ENCODE data around the gene PACSIN2.

The PACSIN2 gene

DNA sequence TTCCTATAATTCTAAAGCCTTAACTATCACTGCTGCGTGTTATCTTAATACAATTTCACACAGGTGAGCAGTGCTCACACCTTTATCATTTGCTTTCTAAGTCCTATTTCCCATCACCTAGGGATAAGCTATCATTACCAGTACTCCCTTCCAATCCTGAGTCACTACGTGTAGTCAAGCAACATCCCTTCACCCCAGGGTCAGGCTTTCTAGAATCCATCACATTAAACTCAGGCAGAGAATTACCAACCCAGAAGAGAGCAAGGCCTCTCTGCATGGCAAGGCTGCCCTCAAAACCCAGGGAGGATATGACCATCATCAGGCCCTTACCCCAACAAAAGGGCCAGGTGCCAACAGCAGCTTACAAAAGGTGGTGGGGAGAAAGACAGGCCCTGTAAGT lies 9.8 kb downstream of the PACSIN2 start:
- TF ChIP-seq, protein P1, sequence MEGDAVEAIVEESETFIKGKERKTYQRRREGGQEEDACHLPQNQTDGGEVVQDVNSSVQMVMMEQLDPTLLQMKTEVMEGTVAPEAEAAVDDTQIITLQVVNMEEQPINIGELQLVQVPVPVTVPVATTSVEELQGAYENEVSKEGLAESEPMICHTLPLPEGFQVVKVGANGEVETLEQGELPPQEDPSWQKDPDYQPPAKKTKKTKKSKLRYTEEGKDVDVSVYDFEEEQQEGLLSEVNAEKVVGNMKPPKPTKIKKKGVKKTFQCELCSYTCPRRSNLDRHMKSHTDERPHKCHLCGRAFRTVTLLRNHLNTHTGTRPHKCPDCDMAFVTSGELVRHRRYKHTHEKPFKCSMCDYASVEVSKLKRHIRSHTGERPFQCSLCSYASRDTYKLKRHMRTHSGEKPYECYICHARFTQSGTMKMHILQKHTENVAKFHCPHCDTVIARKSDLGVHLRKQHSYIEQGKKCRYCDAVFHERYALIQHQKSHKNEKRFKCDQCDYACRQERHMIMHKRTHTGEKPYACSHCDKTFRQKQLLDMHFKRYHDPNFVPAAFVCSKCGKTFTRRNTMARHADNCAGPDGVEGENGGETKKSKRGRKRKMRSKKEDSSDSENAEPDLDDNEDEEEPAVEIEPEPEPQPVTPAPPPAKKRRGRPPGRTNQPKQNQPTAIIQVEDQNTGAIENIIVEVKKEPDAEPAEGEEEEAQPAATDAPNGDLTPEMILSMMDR (IDR thresholded peaks at IDR 0.05; ENCODE audit: insufficient read depth, low read length, poor library complexity, severe bottlenecking): no peak
- Histone ChIP-seq H3K27me3 (replicated peaks; ENCODE audit: control insufficient read depth, insufficient read depth, low read length) (no peaks in the 10 kb centered on the region), H3K36me3 (ENCODE audit: control insufficient read depth, insufficient read depth, low read length) (no peaks in the 10 kb centered on the region), H3K4me3 (replicated peaks; ENCODE audit: low read depth, low read length) (no peak overlapping the region)
- no peak for DNase-seq (ENCODE audit: extremely low read depth, insufficient read length)

DNA sequence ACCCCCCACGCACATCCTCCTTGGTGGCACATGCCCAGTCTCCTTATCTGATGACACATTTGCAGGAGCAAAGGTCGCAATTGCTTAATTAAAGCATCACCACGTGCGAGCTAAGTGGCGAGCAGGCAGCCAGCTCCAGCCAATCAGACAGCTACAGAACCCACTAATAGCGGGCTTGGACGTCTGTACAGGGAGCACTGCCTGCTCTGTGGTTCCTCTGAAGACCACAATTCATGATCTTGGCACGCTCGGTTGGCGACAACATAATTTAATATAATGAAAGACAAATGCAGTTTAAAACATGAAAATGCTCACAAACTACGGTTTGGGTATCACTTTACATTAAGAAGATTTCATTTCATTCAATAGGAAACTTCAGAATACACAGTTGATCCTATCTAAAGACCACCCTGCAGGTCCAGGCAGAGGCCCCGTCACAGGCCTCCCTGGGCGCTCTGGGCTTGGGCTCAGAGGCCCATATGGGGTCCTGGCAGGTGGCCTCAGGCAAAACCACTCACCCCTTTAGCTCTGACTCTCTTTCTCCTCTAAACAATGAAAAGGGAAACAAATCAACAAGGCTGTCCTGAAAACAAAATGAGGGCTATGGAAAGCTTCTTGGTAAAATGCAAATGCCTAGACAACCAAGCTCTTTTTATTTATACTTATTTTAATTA lies 10.4 kb downstream of the PACSIN2 start:
- DNase-seq (ENCODE audit: extremely low read depth, insufficient read length): no peak
- H3K36me3 ChIP-seq (ENCODE audit: control insufficient read depth, insufficient read depth, low read length): no peaks in the 10 kb centered on the region
- TF ChIP-seq, protein P1 (IDR thresholded peaks at IDR 0.05; ENCODE audit: insufficient read depth, low read length, poor library complexity, severe bottlenecking): no peak
- H3K27me3 ChIP-seq (replicated peaks; ENCODE audit: control insufficient read depth, insufficient read depth, low read length): no peaks in the 10 kb centered on the region
- no peak overlapping the region for H3K4me3 ChIP-seq (replicated peaks; ENCODE audit: low read depth, low read length)

DNA sequence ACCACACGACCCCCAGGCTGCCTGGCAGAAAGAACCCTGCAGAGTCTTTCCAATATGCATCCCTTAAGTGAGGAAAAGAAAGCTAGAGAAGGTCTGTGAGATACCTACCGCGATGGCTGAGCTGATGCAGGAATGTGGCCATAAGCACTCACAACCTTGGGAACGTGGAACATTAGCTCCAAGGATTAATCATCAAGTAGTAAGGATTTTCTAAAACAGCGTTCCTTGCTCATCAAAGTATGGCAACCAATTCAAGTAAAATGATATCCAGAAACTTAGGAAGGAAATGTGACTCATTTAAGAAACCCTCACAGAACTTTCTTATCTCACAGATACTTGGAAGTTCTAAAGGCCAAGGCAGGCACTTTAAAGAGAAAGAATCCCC lies 12.8 kb downstream of the PACSIN2 start:
- H3K4me3 ChIP-seq (replicated peaks; ENCODE audit: low read depth, low read length): peak overlapping the region; percentile 46
- no peaks in the 10 kb centered on the region for H3K36me3 ChIP-seq (ENCODE audit: control insufficient read depth, insufficient read depth, low read length)
- no peaks in the 10 kb centered on the region for H3K27me3 ChIP-seq (replicated peaks; ENCODE audit: control insufficient read depth, insufficient read depth, low read length)
- no peak for DNase-seq (ENCODE audit: extremely low read depth, insufficient read length)
- TF ChIP-seq, protein P1 (IDR thresholded peaks at IDR 0.05; ENCODE audit: insufficient read depth, low read length, poor library complexity, severe bottlenecking): no peak

DNA sequence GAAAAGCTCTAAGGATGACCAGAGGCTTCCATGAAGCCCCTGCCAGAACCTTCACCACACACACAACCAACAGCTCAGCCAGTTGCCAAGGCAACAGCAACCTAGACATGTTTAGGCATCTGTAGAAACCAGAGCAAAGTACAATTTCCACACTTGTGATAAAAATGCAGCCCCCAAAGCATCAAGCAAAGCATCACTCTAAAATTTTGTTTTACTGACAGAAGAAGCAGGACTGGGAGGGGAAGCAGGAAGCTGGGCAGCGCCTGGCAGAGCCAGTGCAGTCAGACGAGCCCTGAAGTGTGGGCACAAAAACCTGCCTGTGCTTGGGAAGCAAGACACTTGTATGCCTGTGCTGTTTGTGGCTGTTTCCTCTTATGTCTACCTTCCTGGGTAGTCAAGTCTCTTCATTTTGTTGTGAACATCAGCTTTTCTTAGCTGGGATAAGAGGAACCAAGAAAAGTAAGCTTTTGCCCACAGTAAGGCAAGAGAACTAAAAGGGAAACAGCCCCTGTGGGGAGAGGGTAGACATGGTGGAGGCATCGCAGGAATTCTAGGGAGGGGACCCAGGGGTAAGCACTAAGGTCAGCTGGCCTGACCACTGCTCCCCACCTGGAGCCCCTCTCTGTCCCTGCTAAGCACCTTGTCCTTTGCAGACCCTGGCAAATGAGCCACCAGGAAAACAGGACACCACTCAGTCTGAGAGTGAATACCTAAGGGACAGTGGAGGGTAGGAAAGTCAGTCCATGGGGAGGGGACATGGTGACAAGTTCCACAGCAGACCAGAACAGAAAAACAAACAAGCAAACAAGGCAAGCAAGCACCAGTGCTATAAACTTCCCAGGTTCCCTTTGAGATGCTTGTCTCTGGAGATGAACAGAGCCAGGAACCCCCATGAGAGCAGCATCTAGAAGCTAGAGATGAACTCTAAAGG lies 13.4 kb downstream of the PACSIN2 start:
- peak; percentile 41 for DNase-seq (ENCODE audit: extremely low read depth, insufficient read length)
- TF ChIP-seq, protein P1 (IDR thresholded peaks at IDR 0.05; ENCODE audit: insufficient read depth, low read length, poor library complexity, severe bottlenecking): no peak
- Histone ChIP-seq H3K36me3 (ENCODE audit: control insufficient read depth, insufficient read depth, low read length) (no peaks in the 10 kb centered on the region), H3K27me3 (replicated peaks; ENCODE audit: control insufficient read depth, insufficient read depth, low read length) (no peaks in the 10 kb centered on the region), H3K4me3 (replicated peaks; ENCODE audit: low read depth, low read length) (peak overlapping the region; percentile 46)

DNA sequence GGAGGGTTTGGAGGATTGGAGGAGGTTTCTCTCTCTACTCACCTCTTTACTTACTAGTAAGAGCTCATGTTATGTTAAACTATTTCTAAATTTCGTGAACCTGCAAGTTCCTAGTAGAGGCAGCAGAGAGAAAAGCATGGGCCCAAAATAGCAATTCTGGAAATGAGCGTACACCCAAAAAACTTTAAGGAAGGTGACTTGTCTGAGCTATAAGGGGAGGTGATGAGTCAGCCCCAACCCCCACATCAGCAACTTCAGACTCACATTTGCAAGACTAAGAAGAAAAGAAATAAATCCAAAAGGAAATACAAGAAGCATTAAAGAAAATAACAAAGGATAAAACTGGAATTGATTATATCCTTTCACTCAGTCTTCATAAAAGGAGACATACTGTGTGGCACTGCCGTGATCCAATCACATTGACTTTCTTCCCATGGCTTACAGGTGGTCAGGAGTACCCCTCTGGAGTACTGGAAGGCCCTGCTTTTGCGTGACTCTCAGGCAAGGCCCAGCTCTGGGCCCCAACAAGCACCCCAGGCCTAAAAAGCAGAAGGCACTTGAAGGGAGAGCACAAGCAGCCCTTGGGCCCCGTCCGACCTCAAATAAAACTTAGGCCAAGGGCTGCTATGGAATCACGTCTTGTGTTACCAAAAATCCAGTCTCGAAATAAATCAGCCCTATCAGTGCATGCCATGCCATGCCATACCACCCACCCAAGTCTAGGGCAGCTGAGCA lies 14.3 kb downstream of the PACSIN2 start:
- no peak for DNase-seq (ENCODE audit: extremely low read depth, insufficient read length)
- TF ChIP-seq, protein P1 (IDR thresholded peaks at IDR 0.05; ENCODE audit: insufficient read depth, low read length, poor library complexity, severe bottlenecking): no peak
- Histone ChIP-seq H3K27me3 (replicated peaks; ENCODE audit: control insufficient read depth, insufficient read depth, low read length) (no peaks in the 10 kb centered on the region), H3K36me3 (ENCODE audit: control insufficient read depth, insufficient read depth, low read length) (no peaks in the 10 kb centered on the region), H3K4me3 (replicated peaks; ENCODE audit: low read depth, low read length) (peak overlapping the region; percentile 39)
